Measurements from ENCODE around the gene WSB1. TPM values are rescaled to one million over a fixed set of nuclear protein-coding genes. Genes with fewer than 3 reads are reported as not detected.

Gene WSB1
- total RNA-seq, 1 experiment from 2014 or later: 66.7 TPM

GRCh38 chr17:27289856-27290255 lies 4.1 kb upstream of the WSB1 start:
- H3K27me3 ChIP-seq (ENCODE audit: control insufficient read depth, insufficient read depth, low read length): no peaks in the 10 kb centered on the region
- no peak overlapping the region for H3K4me3 ChIP-seq (ENCODE audit: insufficient read depth, low read depth, low read length)
- no peaks in the 10 kb centered on the region for H3K36me3 ChIP-seq (replicated peaks; ENCODE audit: control insufficient read depth, insufficient read depth, low read length)
- DNase-seq: no peak

GRCh38 chr17:27290916-27291598 lies 2.9 kb upstream of the WSB1 start:
- Histone ChIP-seq H3K27me3 (ENCODE audit: control insufficient read depth, insufficient read depth, low read length) (no peaks in the 10 kb centered on the region), H3K36me3 (replicated peaks; ENCODE audit: control insufficient read depth, insufficient read depth, low read length) (no peaks in the 10 kb centered on the region), H3K4me3 (ENCODE audit: insufficient read depth, low read depth, low read length) (no peak overlapping the region)
- no peak for DNase-seq

- H3K4me3 ChIP-seq (ENCODE audit: insufficient read depth, low read depth, low read length): no peak overlapping the region
- no peaks in the 10 kb centered on the region for H3K27me3 ChIP-seq (ENCODE audit: control insufficient read depth, insufficient read depth, low read length)
- H3K36me3 ChIP-seq (replicated peaks; ENCODE audit: control insufficient read depth, insufficient read depth, low read length): no peaks in the 10 kb centered on the region
- peak; percentile 42 for DNase-seq
Observed at GRCh38 chr17:27293359-27293897, 486 bp upstream of the WSB1 start.

DNA sequence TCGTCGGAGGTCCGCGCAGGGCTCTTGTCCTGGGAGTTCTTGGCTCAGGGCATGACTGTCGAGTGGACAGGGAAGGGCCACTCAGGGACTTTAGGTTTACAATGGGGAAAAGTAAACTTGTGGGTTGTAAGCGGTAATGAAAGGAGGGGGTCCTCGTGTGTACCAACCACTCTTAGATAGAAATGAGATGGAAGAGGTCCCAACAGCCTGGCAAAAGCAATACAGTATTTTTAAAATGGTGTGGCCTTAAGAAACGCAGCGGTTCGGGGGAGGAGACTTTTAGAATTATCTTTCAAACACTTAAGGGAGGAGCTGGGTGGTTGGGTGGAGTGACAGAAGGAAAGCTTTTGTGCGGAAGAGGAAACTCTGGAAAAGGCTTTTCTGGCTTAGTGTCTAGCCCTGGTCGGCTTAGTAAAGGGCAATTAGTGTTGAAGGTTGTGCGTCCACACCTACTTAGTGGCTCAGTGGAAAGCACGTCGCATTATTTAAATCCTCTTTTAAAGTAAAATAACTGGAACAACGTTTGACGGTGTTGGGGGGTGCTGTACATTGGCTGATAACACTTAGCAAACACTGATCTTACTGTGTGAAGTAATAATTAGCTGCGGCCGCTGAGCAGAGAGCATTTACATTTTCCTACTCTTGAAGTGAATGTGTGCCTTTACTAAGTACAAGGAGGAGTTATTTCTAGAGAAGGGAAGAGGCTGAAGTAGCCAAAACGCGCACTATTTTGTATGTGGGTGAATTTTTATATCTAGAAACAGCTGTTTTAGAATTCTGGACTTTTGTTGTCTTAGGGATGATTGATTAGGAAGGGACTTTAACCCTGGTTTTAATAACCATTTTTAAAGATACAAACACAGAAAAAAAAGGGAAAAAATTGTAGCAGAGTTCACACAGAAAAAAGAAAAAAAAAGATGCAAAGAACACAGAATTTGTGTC lies 1.0 kb downstream of the WSB1 start:
- Histone ChIP-seq H3K27me3 (ENCODE audit: control insufficient read depth, insufficient read depth, low read length) (no peaks in the 10 kb centered on the region), H3K36me3 (replicated peaks; ENCODE audit: control insufficient read depth, insufficient read depth, low read length) (no peaks in the 10 kb centered on the region), H3K4me3 (ENCODE audit: insufficient read depth, low read depth, low read length) (peak overlapping the region; percentile 67)
- peak; percentile 54 for DNase-seq

- no peaks in the 10 kb centered on the region for H3K36me3 ChIP-seq (replicated peaks; ENCODE audit: control insufficient read depth, insufficient read depth, low read length)
- peak overlapping the region; percentile 4; the same call in 1 of the 2 replicates for H3K4me3 ChIP-seq (ENCODE audit: insufficient read depth, low read depth, low read length)
- H3K27me3 ChIP-seq (ENCODE audit: control insufficient read depth, insufficient read depth, low read length): no peaks in the 10 kb centered on the region
- DNase-seq: no peak
Observed at GRCh38 chr17:27295945-27296344, 2.0 kb downstream of the WSB1 start.

- no peak overlapping the region for H3K4me3 ChIP-seq (ENCODE audit: insufficient read depth, low read depth, low read length)
- no peaks in the 10 kb centered on the region for H3K27me3 ChIP-seq (ENCODE audit: control insufficient read depth, insufficient read depth, low read length)
- no peaks in the 10 kb centered on the region for H3K36me3 ChIP-seq (replicated peaks; ENCODE audit: control insufficient read depth, insufficient read depth, low read length)
- no peak for DNase-seq
Observed at GRCh38 chr17:27296428-27296979, 2.6 kb downstream of the WSB1 start.

GRCh38 chr17:27299384-27300049 lies 5.6 kb downstream of the WSB1 start:
- DNase-seq: no peak
- no peak overlapping the region for H3K4me3 ChIP-seq (ENCODE audit: insufficient read depth, low read depth, low read length)
- H3K27me3 ChIP-seq (ENCODE audit: control insufficient read depth, insufficient read depth, low read length): no peaks in the 10 kb centered on the region
- H3K36me3 ChIP-seq (replicated peaks; ENCODE audit: control insufficient read depth, insufficient read depth, low read length): no peaks in the 10 kb centered on the region; the same call in 1 of the 2 replicates

GRCh38 chr17:27303734-27304133 lies 9.8 kb downstream of the WSB1 start:
- no peak for DNase-seq
- Histone ChIP-seq H3K27me3 (ENCODE audit: control insufficient read depth, insufficient read depth, low read length) (no peaks in the 10 kb centered on the region), H3K4me3 (ENCODE audit: insufficient read depth, low read depth, low read length) (no peak overlapping the region), H3K36me3 (replicated peaks; ENCODE audit: control insufficient read depth, insufficient read depth, low read length) (peaks cover 12% of the 10 kb centered on the region)

DNA sequence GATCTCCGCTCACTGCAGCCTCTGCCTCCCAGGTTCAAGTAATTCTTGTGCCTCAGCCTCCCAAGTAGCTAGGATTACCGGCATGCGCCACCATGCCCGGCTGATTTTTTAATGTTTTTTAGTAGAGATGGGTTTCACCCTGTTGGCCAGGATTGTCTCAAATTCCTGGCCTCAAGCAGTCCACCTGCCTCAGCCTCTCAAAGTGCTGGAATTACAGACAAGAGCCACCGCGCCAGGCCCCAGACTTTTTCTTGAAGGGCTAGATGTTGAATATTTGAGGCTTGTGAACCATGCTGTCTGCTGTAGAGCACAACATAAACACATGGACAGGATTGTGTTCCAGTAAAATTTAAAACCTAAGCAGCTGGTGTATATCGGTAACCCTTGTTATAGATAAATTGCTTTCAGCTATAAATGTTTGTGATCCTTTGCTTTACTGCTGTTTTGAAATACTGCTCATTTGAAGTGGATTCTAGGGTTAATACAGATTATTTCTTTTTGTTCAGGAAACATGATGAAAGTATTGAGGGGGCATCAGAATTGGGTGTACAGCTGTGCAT lies 12.4 kb downstream of the WSB1 start:
- H3K27me3 ChIP-seq (ENCODE audit: control insufficient read depth, insufficient read depth, low read length): no peaks in the 10 kb centered on the region
- H3K36me3 ChIP-seq (replicated peaks; ENCODE audit: control insufficient read depth, insufficient read depth, low read length): peaks cover 24% of the 10 kb centered on the region
- DNase-seq: no peak
- no peak overlapping the region for H3K4me3 ChIP-seq (ENCODE audit: insufficient read depth, low read depth, low read length)

DNA sequence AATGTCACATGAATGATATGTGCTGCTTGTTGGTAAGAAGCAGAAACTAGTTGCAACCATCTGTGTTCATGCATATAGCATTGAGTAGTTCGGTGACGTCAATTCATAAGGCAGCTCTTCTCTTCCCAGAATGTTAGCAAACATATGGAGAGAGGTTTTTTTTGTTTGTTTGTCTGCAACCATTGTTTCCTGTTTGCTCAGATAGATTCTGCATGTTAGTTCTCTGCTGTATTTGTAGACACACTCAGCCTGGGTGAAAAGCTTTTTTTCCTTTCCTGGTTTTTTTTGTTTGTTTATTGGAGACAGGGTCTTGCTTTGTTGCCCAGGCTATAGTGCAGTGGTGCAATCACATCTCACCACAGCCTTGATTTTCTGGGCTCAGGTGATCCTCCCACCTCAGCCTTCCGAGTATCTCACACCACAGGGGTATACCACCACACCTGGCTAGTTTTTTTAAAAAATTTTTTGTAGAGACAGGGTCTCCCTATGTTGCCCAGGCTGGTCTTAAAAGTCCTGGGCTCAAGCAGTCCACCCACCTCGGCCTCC lies 16.7 kb downstream of the WSB1 start:
- no peak overlapping the region for H3K4me3 ChIP-seq (ENCODE audit: insufficient read depth, low read depth, low read length)
- DNase-seq: no peak
- peaks cover 42% of the 10 kb centered on the region for H3K36me3 ChIP-seq (replicated peaks; ENCODE audit: control insufficient read depth, insufficient read depth, low read length)
- H3K27me3 ChIP-seq (ENCODE audit: control insufficient read depth, insufficient read depth, low read length): no peaks in the 10 kb centered on the region

DNA sequence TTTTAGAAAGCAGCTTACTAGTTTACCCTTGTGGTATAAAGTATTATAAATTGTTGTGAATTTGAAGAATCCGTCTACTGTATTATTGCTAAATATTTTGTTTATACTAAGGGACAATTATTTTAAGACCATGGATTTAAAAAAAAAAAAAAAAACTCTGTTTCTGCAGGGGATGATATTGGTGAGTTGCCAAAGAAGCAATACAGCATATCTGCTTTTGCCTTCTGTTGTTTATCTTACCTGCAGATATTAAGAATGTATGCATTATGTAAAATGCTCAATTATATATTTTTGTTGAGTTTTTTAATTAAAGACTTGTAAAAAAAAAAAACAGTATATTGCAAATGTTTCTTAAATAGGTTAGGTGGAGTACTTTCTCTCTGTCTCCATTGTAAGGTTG lies 19.4 kb downstream of the WSB1 start:
- peaks cover 41% of the 10 kb centered on the region for H3K36me3 ChIP-seq (replicated peaks; ENCODE audit: control insufficient read depth, insufficient read depth, low read length)
- no peaks in the 10 kb centered on the region for H3K27me3 ChIP-seq (ENCODE audit: control insufficient read depth, insufficient read depth, low read length)
- no peak overlapping the region for H3K4me3 ChIP-seq (ENCODE audit: insufficient read depth, low read depth, low read length)
- DNase-seq: no peak

DNA sequence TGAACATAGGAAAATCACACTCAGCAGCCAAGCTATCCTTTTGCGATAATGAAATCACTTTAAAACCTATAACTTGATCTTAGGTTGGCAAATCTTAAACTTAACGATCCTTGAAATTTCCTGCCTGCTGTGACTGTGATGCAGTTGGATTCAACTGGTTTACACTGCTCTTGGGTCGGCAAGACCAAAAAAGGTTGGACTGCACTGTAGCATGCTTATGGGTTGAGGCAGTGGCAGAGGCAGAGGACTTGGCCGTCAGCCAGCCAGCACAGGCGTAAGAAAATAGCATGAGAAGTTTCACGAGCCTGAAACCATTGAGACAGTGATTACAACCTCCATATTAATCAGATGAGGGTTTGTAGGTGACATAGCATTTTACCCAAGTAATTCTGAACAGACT lies 21.4 kb downstream of the WSB1 start:
- Histone ChIP-seq H3K36me3 (replicated peaks; ENCODE audit: control insufficient read depth, insufficient read depth, low read length) (peaks cover 32% of the 10 kb centered on the region), H3K4me3 (ENCODE audit: insufficient read depth, low read depth, low read length) (no peak overlapping the region), H3K27me3 (ENCODE audit: control insufficient read depth, insufficient read depth, low read length) (no peaks in the 10 kb centered on the region)
- DNase-seq: no peak

GRCh38 chr17:27315796-27316465 lies 22.0 kb downstream of the WSB1 start:
- H3K27me3 ChIP-seq (ENCODE audit: control insufficient read depth, insufficient read depth, low read length): no peaks in the 10 kb centered on the region
- H3K4me3 ChIP-seq (ENCODE audit: insufficient read depth, low read depth, low read length): no peak overlapping the region
- no peak for DNase-seq
- peaks cover 28% of the 10 kb centered on the region for H3K36me3 ChIP-seq (replicated peaks; ENCODE audit: control insufficient read depth, insufficient read depth, low read length)

All from H7 (cell line).